SKM-1 treated with dmso at 0.1 percent for 144 hours (cell line): ENCODE results near the gene SLC47A1.
A peak's percentile ranks its signal among the peaks of the same experiment; 100 is the strongest.
"Not testable (repeated sequence)": the region's sequence is repeated elsewhere in the genome, so short reads cannot be mapped to it uniquely, and the experiment has no call there.

ENCODE experiments used
- DNase-seq: peaks from one replicate; lab custom pipeline; 2025; ENCODE audit not compliant: unreplicated experiment; lab: John Stamatoyannopoulos, UW

Gene SLC47A1

GRCh38 chr17:19554393-19554792 is 20.7 kb downstream of the SLC47A1 start:
- no peak for DNase-seq

GRCh38 chr17:19555746-19556145 is 22.1 kb downstream of the SLC47A1 start:
- DNase-seq, result no peak

GRCh38 chr17:19558946-19559345 is 25.3 kb downstream of the SLC47A1 start:
- no peak for DNase-seq

GRCh38 chr17:19561697-19562318 is 28.2 kb downstream of the SLC47A1 start:
- no peak for DNase-seq

GRCh38 chr17:19565817-19566575 is 32.3 kb downstream of the SLC47A1 start:
- no peak for DNase-seq

- DNase-seq, result no peak
Measured at GRCh38 chr17:19567216-19568015, 33.8 kb downstream of the SLC47A1 start.

GRCh38 chr17:19568016-19568350 is 34.3 kb downstream of the SLC47A1 start:
- DNase-seq, result no peak

GRCh38 chr17:19569785-19570543 is 36.3 kb downstream of the SLC47A1 start:
- DNase-seq, result no peak

- DNase-seq, result peak; percentile 21
Measured at GRCh38 chr17:19570544-19571062, 36.9 kb downstream of the SLC47A1 start.

GRCh38 chr17:19573075-19573474 is 39.4 kb downstream of the SLC47A1 start:
- DNase-seq, result peak; percentile 20

- DNase-seq, result no peak
Measured at GRCh38 chr17:19574956-19575355, 41.3 kb downstream of the SLC47A1 start.

GRCh38 chr17:19578545-19578944 is 44.9 kb downstream of the SLC47A1 start:
- no peak for DNase-seq

GRCh38 chr17:19579192-19579761 is 45.6 kb downstream of the SLC47A1 start:
- no peak for DNase-seq

- no peak for DNase-seq
Measured at GRCh38 chr17:19579867-19580565, 46.4 kb downstream of the SLC47A1 start.

- DNase-seq, result not testable (repeated sequence)
Measured at GRCh38 chr17:19580566-19580920, 46.9 kb downstream of the SLC47A1 start.

GRCh38 chr17:19582152-19582551 is 48.5 kb downstream of the SLC47A1 start:
- DNase-seq, result not testable (repeated sequence)

- no peak for DNase-seq
Measured at GRCh38 chr17:19583871-19584270, 50.2 kb downstream of the SLC47A1 start.

- DNase-seq, result no peak
Measured at GRCh38 chr17:19590451-19590850, 56.8 kb downstream of the SLC47A1 start.

GRCh38 chr17:19590912-19591551 is 57.4 kb downstream of the SLC47A1 start:
- DNase-seq, result no peak

- no peak for DNase-seq
Measured at GRCh38 chr17:19592316-19592715, 58.7 kb downstream of the SLC47A1 start.
